Measurements from ENCODE around the gene MCAM.

- TF ChIP-seq, protein P1, sequence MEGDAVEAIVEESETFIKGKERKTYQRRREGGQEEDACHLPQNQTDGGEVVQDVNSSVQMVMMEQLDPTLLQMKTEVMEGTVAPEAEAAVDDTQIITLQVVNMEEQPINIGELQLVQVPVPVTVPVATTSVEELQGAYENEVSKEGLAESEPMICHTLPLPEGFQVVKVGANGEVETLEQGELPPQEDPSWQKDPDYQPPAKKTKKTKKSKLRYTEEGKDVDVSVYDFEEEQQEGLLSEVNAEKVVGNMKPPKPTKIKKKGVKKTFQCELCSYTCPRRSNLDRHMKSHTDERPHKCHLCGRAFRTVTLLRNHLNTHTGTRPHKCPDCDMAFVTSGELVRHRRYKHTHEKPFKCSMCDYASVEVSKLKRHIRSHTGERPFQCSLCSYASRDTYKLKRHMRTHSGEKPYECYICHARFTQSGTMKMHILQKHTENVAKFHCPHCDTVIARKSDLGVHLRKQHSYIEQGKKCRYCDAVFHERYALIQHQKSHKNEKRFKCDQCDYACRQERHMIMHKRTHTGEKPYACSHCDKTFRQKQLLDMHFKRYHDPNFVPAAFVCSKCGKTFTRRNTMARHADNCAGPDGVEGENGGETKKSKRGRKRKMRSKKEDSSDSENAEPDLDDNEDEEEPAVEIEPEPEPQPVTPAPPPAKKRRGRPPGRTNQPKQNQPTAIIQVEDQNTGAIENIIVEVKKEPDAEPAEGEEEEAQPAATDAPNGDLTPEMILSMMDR (IDR thresholded peaks at IDR 0.05) = no peak
- no peak for TF ChIP-seq POLR2A (IDR thresholded peaks at IDR 0.05)
These were observed 46.3 kb upstream of the MCAM start for GRCh38 chr11:119363081-119363850.
